Astrocyte of the spinal cord (primary cell): ENCODE results near the gene KMT2A.

ENCODE experiments used
- DNase-seq: peaks from one replicate; pipeline ENCODE4 v3.0.0; 2011; ENCODE audit warnings: low read depth, low spot score
- H3K4me3 ChIP-seq: 2 replicates; pipeline ENCODE4 v1.5.1; 2011; ENCODE audit warnings: low read depth, mild to moderate bottlenecking, low read length, moderate library complexity
- in situ Hi-C: cut with HindIII; loops from 2 replicates; pipeline ENCODE4 v1.10.0; 2017; ENCODE audit warnings: low sequenced_read_pairs
- TF ChIP-seq, protein P1 (sequence below): IDR thresholded peaks from 2 replicates; pipeline ENCODE4 v1.5.1; 2012; ENCODE audit warnings: low read depth, mild to moderate bottlenecking, low read length, inconsistent platforms

KMT2A gene

DNA sequence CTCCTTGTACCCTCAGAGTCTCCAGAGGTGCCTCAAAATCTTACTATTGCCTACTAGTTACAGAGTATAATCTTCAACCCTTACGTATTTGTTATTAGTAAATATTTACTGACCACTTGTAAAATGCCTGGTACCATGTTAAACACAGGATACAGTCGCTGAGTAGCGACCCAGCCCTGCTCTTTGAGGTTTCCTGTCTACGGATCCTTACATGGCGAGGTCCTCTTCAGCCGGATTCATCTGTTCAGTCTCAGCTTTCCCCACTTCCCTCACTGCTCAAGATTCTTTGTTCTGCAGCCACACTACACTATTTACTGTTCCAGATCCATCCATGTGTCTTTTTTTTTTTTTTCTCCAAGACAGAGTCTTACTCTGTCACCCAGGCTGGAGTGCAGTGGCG is 77.8 kb downstream of the KMT2A start:
- no peak overlapping the region for H3K4me3 ChIP-seq
- TF ChIP-seq, protein P1, sequence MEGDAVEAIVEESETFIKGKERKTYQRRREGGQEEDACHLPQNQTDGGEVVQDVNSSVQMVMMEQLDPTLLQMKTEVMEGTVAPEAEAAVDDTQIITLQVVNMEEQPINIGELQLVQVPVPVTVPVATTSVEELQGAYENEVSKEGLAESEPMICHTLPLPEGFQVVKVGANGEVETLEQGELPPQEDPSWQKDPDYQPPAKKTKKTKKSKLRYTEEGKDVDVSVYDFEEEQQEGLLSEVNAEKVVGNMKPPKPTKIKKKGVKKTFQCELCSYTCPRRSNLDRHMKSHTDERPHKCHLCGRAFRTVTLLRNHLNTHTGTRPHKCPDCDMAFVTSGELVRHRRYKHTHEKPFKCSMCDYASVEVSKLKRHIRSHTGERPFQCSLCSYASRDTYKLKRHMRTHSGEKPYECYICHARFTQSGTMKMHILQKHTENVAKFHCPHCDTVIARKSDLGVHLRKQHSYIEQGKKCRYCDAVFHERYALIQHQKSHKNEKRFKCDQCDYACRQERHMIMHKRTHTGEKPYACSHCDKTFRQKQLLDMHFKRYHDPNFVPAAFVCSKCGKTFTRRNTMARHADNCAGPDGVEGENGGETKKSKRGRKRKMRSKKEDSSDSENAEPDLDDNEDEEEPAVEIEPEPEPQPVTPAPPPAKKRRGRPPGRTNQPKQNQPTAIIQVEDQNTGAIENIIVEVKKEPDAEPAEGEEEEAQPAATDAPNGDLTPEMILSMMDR, result no peak
- in situ Hi-C loops, result no loop called here
- DNase-seq, result no peak

DNA sequence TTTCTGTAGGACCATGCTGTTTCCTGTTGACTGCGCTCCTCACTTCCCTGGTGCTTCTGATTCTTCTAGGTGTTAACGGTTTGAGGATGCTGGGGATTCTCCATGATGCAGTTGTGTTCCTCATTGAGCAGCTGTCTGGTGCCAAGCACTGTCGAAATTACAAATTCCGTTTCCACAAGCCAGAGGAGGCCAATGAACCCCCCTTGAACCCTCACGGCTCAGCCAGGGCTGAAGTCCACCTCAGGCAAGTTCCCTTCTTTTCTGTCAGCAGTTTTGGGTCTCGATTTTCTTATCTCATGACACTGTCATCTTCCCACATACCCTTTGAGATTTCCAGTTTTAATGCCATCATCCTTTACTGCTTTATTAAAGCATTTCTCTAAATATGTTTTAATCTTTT is 83.3 kb downstream of the KMT2A start:
- DNase-seq, result no peak
- TF ChIP-seq, protein P1, result no peak
- H3K4me3 ChIP-seq, result no peak overlapping the region
- in situ Hi-C loops, result no loop called here

DNA sequence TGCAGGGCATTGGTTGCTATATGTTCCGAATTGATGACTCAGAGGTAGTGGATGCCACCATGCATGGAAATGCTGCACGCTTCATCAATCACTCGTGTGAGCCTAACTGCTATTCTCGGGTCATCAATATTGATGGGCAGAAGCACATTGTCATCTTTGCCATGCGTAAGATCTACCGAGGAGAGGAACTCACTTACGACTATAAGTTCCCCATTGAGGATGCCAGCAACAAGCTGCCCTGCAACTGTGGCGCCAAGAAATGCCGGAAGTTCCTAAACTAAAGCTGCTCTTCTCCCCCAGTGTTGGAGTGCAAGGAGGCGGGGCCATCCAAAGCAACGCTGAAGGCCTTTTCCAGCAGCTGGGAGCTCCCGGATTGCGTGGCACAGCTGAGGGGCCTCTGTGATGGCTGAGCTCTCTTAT is 85.6 kb downstream of the KMT2A start:
- in situ Hi-C loops, result no loop called here
- H3K4me3 ChIP-seq, result no peak overlapping the region
- no peak for DNase-seq
- TF ChIP-seq, protein P1, result no peak

DNA sequence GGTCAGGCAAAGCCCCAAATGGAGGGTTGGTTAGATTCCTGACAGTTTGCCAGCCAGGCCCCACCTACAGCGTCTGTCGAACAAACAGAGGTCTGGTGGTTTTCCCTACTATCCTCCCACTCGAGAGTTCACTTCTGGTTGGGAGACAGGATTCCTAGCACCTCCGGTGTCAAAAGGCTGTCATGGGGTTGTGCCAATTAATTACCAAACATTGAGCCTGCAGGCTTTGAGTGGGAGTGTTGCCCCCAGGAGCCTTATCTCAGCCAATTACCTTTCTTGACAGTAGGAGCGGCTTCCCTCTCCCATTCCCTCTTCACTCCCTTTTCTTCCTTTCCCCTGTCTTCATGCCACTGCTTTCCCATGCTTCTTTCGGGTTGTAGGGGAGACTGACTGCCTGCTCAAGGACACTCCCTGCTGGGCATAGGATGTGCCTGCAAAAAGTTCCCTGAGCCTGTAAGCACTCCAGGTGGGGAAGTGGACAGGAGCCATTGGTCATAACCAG is 86.3 kb downstream of the KMT2A start:
- H3K4me3 ChIP-seq, result no peak overlapping the region
- DNase-seq, result peak; percentile 27
- in situ Hi-C loops, result no loop called here
- TF ChIP-seq, protein P1, result peak; percentile 60

DNA sequence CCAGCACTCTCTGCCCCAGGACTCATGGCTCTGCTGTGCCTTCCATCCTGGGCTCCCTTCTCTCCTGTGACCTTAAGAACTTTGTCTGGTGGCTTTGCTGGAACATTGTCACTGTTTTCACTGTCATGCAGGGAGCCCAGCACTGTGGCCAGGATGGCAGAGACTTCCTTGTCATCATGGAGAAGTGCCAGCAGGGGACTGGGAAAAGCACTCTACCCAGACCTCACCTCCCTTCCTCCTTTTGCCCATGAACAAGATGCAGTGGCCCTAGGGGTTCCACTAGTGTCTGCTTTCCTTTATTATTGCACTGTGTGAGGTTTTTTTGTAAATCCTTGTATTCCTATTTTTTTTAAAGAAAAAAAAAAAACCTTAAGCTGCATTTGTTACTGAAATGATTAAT is 88.1 kb downstream of the KMT2A start:
- no peak for DNase-seq
- in situ Hi-C loops, result no loop called here
- H3K4me3 ChIP-seq, result no peak overlapping the region
- TF ChIP-seq, protein P1, result no peak

- in situ Hi-C loops, result no loop called here
- no peak for DNase-seq
- no peak overlapping the region for H3K4me3 ChIP-seq
- TF ChIP-seq, protein P1, result no peak
Measured at GRCh38 chr11:118524757-118525470, 88.6 kb downstream of the KMT2A start.
